ENCODE measurements around the gene PTEN. TPM values are rescaled to one million over a fixed set of nuclear protein-coding genes. Genes with fewer than 3 reads are reported as not detected.
"Not testable (repeated sequence)": the region's sequence is repeated elsewhere in the genome, so short reads cannot be mapped to it uniquely, and the experiment has no call there.

PTEN gene
- total RNA-seq, 1 experiment from 2014 or later: 24.5 TPM

DNA sequence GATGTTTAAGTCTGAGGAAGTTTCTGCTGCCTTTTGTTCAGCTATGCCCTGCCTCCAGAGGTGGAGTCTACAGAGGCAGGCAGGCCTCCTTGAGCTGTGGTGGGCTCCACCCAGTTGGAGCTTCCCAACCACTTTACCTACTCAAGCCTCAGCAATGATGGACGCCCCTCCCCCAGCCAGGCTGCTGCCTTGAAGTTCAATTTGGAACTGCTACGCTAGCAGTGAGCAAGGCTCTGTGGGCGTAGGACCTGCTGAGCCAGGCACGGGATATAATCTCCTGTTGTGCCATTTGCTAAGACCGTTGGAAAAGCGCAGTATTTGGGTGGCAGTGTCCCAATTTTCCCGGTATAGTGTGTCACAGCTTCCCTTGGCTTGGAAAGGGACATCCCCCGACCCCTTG lies 40.0 kb downstream of the PTEN start:
- not testable (repeated sequence) for DNase-seq (ENCODE audit: low spot score)

DNA sequence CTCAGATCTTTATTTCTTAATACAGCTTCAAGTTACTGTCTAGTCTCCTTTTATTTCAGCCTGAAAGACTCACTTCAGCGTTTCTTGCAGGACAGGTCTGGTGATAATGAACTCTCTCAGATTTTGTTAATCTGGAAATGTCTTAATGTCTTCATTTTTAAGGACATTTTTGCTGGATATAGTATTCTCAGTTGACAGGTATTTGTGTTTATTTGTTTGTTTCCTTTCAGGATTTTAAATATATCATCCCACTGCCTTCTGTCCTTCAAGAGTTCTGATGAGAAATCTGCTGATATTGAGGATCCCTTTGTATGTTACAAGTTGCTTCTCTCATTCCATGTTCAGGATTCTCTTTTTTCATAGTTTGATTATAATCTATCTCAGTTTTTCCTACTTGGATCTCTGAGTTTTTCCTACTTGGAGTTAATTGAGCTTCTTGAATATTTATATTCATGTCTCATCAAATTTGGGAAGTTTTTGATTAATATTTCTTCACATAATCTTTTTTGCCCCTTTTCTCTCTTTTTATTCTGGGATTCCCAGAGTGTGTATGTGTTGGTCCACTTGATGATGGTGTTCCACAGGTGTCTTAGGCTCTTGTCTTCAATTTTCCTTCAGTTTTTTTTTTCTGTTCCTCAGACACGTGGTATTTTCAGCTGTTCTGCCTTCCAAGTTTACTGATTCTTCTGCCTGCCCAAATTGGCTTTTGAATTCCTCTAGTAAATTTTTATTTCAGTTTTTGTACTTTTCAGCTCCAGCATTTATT lies 49.9 kb downstream of the PTEN start:
- DNase-seq (ENCODE audit: low spot score): no peak
- in situ Hi-C loops (cut with HindIII; ENCODE audit: low sequenced_read_pairs): no loop called here

More for the DNA sequence above, 40.0 kb downstream of the PTEN start:
- in situ Hi-C loops (cut with HindIII; ENCODE audit: low sequenced_read_pairs): not testable (repeated sequence)

DNA sequence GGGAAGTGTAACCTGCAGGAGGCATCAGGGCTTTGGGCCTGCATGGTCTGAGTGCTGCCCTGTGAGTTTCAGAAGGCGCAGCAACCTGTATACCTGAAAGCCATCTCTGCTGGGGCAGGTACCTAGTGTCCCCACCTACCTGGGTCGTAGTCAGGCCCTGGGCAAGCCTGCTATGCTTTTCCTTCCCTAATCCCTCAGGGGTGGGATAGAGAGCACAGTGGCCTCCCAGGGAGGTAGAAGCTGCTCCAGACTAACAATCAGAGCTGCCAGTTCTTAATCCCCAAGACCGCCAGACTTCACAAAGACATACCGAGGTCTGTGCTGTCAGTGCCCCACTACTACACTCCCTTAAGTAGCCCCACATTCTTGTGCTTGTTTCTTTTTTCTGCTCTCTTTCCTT lies 52.0 kb downstream of the PTEN start:
- DNase-seq (ENCODE audit: low spot score): no peak
- in situ Hi-C loops (cut with HindIII; ENCODE audit: low sequenced_read_pairs): no loop called here

DNA sequence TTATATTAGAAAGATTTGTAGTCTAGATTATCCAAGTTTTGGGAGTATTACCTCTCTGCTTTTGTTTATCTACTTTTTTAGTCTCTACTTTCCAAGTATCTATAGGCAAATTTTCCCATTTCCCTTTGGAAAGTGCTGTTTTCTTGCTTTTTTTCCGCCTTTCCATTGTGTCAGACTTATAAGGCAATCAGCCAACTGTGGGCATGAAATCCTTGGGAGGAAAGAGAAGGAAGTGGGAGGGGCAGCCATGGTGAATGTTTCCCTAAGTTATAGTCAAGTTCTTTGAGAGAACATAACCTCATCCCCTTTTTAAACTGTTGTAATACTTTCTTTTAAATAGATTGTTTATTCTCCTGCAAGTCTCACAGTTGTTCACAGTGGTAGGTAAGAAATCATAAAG lies 52.6 kb downstream of the PTEN start:
- DNase-seq (ENCODE audit: low spot score): no peak
- in situ Hi-C loops (cut with HindIII; ENCODE audit: low sequenced_read_pairs): no loop called here

DNA sequence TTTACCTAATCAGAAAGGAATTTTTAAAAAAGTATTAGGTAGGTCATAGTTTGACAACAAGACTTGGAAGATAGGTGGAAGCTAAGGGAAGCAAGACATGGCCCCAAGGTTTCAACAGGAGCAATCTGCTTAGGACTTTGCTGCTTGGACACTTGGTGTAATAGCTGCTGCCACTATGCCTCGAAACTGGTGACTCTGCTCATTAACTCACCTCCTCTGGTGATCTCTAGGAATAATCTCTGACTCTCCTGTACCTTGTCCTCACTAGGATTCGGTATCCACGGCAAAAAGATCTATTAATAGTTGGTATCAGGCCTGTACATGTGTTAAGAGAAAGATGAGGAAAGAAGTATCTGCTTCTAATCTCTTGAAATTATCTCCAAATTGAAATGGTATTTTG lies 53.1 kb downstream of the PTEN start:
- no peak for DNase-seq (ENCODE audit: low spot score)
- in situ Hi-C loops (cut with HindIII; ENCODE audit: low sequenced_read_pairs): no loop called here

DNA sequence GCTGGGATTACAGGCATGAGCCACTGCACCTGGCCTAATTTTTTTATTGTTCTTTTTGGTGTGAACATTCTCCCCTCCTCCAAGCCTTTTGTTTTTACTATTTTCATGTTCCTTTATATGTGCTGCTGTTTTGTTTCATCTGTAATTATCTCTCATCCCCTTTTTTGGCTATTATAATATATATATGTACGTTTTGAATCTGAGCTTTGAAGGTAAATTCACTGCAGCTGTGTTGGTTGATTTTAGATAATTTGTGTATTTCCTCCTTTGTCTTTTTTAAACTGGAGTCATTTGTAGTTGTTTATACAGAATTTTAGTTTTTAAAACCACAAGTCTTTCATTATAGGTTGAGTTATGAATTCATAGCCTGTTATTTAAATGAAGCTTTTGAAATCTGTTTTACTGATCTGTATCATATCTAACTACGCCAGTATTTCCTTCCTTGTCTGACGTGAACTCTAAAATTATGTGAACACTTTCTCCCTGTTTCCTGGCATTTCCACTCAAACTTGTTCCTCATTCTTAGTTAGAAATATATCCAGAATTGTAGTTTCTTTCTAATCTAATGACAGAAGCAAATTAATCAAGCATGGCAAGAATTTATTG lies 54.9 kb downstream of the PTEN start:
- in situ Hi-C loops (cut with HindIII; ENCODE audit: low sequenced_read_pairs): no loop called here
- no peak for DNase-seq (ENCODE audit: low spot score)

DNA sequence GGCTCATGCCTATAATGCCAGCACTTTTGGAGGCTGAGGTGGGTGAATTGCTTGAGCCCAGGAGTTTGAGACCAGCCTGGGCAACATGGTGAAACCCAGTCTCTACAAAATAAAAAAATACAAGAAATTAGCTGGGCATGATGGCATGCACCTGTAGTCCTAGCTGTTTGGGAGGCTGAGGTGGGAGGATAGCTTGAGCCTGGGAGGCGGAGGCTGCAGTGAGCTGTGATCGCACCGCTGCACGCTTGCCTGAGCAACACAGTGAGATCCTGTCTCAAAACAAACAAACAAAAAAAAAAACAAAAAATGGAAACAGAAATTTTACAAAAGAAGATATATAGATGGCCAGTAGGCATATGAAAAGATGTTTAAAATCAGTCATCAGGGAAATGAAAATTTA lies 57.1 kb downstream of the PTEN start:
- no peak for DNase-seq (ENCODE audit: low spot score)
- in situ Hi-C loops (cut with HindIII; ENCODE audit: low sequenced_read_pairs): no loop called here

DNA sequence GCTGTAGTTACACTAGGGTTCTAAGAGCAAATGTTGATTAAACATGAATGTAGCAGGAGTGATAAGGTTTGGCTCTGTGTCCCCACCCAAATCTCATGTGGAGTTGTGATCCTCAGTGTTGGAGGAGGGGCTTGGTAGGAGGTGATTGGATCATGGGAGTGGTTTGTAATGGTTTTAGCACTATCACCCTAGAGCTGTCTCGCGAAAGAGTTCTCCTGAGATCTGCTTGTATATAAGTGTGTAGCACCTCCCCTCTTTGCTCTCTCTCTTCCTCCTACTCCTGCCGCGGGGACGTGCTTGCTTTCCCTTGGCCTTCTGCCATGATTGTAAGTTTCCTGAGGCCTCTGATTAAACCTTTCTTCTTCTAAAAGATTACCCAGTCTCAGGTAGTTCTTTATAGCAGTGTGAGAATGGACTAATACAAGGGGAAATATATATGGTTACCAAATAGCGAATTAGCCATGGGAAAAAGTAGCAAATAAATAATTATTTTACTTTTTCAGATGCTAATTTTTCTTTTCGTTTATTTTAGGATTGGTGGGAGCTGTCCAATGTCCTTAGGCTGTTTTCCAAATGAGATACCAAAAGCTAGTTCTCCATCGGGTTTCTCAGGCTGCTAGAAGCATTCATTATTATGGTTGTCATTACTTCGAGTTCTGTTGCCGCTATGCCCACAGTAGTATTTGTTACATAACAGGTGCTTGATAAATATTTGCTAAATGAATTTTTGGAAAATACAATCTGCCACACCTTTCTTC lies 58.7 kb downstream of the PTEN start:
- in situ Hi-C loops (cut with HindIII; ENCODE audit: low sequenced_read_pairs): no loop called here
- DNase-seq (ENCODE audit: low spot score): no peak

DNA sequence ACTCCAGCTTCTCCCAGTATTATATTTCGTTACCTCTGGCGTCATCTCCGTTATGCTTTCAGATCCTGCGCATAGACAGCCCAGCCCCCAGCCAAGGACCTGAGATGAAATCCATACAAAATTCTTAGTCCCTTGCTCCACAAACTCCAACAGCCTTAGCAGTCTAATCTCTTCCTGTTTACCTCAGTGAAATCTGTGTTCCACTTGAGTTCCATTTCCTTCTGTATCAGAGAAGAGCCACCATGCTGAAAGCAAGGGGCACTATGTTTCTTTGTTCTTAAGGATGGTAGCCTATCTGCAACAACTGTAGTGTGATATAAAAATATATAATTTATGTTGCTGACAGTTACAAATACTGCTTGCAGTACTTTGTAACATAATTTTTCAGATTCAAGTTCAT lies 59.8 kb downstream of the PTEN start:
- no peak for DNase-seq (ENCODE audit: low spot score)
- in situ Hi-C loops (cut with HindIII; ENCODE audit: low sequenced_read_pairs): no loop called here

DNA sequence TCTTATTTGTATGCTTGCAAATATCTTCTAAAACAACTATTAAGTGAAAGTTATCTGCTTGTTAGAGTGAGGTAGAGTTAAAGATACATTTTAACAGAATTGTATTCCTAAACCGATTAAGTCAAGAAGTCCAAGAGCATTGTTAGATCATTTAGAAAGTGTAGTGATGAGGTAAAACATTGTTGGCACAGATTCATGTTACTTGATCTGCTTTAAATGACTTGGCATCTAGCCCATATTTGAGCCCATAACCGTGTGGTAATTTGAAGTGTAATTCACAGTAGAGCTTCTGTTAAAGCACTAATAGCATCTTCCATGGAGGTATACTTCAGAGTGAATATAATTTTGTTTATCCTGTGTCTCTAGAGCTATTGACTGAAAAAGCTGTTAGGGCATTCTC lies 62.1 kb downstream of the PTEN start:
- in situ Hi-C loops (cut with HindIII; ENCODE audit: low sequenced_read_pairs): no loop called here

DNA sequence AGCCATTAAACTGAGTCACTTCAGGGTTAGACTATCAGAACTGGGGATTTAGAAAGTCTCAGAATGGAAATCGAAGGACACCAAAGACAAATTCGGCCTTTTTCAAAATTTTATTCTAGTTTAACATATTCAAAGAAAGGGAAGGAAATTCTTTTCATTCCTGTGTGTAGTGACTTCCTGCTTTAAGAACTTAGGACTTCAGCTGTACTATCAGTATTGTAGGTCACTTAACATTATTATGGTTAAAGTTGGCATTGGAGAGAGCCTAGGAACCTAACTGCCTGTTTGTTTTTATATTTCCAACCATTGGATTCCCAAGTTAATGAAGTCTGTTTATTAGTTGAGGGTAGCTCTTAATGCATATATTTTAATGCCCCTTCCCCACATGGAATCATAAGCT lies 63.7 kb downstream of the PTEN start:
- in situ Hi-C loops (cut with HindIII; ENCODE audit: low sequenced_read_pairs): no loop called here
- DNase-seq (ENCODE audit: low spot score): no peak

More for the DNA sequence above, 62.1 kb downstream of the PTEN start:
- no peak for DNase-seq (ENCODE audit: low spot score)

DNA sequence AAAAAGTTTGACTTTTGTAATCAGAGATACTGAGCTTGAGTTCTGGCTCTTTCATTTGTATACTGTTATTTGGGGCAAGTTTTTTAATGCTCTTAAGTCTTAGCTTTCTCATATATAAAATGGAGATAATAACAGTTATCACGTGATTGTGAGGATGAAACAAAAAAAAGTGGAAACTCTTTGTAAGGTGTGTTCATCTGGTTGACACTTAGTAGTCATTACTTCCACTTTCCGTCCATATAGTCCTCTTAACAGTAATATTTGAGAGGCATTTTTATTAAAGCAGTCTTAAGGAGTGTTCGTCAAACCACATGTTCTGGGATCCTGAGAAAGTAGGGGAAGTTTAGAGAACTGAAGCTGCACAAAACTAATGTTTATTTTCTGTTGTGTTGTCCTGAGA lies 65.6 kb downstream of the PTEN start:
- DNase-seq (ENCODE audit: low spot score): no peak
- in situ Hi-C loops (cut with HindIII; ENCODE audit: low sequenced_read_pairs): no loop called here

DNA sequence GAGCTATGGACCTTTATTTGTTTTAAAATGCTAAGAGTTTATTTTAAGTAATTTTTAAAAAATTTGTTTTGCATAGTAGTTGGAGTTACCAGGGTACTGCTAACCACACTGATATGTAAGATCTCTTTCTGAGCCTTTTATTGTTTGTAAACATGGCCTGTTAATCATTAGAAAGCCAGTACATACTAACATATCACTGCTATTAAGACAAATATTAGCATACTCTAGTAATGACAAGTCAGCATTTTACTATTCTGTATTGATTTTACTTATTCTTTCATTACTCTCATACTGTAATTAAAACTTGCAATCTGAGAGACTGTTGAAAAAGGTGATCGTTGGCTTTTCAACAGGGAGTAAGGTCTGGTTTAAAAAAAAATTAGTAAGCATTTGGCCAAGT lies 66.7 kb downstream of the PTEN start:
- in situ Hi-C loops (cut with HindIII; ENCODE audit: low sequenced_read_pairs): no loop called here

DNA sequence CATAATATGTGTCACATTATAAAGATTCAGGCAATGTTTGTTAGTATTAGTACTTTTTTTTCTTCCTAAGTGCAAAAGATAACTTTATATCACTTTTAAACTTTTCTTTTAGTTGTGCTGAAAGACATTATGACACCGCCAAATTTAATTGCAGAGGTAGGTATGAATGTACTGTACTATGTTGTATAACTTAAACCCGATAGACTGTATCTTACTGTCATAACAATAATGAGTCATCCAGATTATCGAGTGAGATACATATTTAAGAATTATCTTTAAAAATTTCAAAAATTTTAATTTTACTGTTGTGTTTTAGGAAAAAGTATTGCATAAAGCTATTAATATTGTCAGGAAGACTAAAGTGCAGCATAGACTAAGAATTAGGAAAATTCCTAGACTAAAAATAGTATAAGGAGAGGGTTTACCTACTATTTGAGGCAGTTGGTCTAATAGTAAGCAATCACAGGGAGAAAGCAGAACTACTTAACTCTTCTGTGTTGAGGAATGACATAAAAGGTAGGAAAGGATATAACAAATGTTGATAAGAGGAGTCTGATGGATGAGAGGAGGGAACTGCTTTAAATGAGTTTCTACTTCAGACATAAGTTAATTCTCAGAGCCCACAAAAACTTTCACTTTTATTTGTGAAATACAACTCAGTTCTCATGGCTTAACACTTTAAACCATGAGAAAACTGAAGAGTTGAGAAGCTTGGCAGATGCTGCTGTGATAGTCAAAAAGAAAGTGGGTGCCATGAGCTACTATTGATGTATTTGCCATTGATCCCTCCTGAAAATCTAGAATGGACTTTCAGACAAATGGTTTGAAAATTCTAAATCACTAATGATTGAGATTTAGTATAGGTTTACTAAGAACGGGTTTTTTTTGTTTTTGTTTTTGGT lies 67.8 kb downstream of the PTEN start:
- no peak for DNase-seq (ENCODE audit: low spot score)
- in situ Hi-C loops (cut with HindIII; ENCODE audit: low sequenced_read_pairs): no loop called here

More for the DNA sequence above, 66.7 kb downstream of the PTEN start:
- no peak for DNase-seq (ENCODE audit: low spot score)

DNA sequence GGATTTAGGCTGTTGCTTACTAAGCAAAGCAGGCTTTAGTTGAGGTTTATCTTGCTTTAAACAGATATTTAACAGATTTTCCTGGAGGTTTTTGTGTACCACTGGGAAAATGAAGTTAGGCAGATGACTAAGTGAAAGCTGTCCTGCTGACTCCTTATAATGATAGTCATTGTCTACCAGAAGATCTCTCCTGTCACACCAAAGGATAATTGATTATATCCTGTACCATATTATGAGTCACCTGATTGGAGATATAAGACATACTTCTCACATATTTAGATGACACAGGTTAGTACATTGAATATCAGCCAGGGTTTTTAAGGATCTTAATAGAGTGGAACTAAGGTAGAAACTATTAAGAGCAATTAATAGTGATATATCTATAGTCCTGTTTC lies 68.4 kb downstream of the PTEN start:
- in situ Hi-C loops (cut with HindIII; ENCODE audit: low sequenced_read_pairs): no loop called here
- no peak for DNase-seq (ENCODE audit: low spot score)

DNA sequence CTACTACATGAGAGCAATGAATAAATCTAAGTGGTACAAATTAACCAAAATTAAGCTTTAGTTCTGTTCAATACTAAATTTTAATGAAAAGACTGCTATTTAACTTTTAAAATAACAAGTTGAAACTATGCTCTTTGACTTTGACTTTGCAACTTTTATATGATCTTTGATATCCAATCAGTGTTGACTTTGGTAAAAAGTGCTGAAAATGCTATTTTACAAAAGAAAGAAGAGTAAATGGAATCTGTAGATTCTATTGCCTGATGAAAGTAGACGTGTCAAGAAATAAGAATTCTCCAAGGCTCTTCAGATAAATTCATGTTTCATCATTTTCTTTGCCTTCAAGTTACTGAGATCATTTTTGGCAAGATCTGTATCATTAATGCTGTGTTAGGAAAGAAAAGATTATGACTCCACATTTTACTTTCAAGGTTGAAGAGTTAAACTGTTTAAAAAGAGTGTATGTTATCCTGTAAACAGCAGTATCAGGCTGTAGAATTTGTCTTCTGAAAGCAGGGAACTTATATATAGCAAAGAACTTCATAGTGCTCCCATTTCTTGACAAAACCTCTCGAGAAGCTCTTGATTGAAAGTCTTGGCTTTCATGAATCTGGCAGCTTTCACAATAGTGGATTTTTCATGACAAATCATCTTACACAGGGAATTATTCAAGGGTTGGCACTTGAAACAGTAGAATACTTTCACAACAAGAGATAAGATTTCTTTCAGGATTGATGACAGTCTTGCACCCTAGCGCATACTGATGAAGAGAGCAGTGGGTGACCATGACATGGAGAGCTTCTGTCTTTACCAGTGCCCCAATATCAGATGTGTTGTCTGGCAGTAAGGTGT lies 72.1 kb downstream of the PTEN start:
- in situ Hi-C loops (cut with HindIII; ENCODE audit: low sequenced_read_pairs): no loop called here
- no peak for DNase-seq (ENCODE audit: low spot score)

DNA sequence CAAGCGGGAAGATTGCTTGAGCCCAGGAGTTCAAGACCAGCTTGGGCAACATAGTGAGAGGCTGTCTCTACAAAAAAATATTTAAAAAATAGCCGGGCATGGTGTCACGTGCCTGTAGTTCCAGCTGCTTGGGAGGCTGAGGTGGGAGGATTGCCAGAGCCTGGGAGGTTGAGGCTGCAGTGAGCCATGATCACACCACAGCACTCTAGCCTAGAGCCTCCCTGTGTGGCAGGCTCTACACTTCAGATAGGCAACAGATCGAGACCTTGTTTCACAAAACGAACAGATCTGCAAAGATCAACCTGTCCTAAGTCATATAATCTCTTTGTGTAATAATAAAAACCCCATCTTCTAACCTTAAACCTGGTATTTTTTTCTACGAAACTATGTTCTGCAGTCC lies 76.8 kb downstream of the PTEN start:
- in situ Hi-C loops (cut with HindIII; ENCODE audit: low sequenced_read_pairs): no loop called here
- no peak for DNase-seq (ENCODE audit: low spot score)

DNA sequence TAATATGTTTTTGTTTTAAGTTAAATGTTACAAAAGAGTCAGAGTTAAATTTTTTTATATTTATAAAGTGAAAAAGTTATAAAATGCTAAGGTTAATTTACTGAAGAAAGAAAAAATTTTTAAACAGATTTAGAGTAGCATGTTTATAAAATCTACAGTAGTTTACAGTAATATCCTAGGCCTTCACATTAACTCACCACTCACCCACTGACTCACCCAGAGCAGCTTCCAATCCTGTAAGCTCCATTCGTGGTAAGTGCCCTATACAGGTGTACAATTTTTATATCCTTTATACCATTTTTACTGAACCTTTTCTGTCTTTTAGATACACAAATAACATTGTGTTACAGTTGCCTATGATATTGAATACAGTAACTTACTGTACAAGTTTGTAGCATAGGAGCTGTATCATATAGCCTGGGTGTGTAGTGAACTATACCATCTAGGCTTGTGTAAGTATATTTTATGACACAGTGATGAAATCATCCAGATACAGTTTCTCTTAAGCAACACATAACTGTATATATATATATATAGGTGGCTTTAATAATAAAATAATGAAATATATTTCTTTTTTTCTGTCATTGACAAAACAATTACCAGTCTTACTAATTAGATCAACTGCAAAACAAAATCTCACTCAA lies 79.6 kb downstream of the PTEN start:
- in situ Hi-C loops (cut with HindIII; ENCODE audit: low sequenced_read_pairs): no loop called here
- no peak for DNase-seq (ENCODE audit: low spot score)

Measured in G401 (cell line).